ENCODE data around the gene NMT2. TPM values are rescaled to one million over a fixed set of nuclear protein-coding genes. Genes with fewer than 3 reads are reported as not detected.

NMT2 gene
- total RNA-seq, 1 experiment from 2014 or later, result 26.1 TPM

- RAD21 ChIA-PET (ENCODE audit: low non-redundant PET in 1 of 2, low total read pairs in 2 of 2, uncharacterized antibody in 2 of 2, unreplicated experiment in 2 of 2), result no interaction called here
- ATAC-seq (peak; percentile 39; the same call in 1 of the 2 replicates), DNase-seq (ENCODE audit: low read depth, low spot score) (no peak)
- Histone ChIP-seq H4K20me1 (ENCODE audit: insufficient read depth) (no peaks in the 10 kb centered on the region), H3K9ac (ENCODE audit: low read length) (no peak overlapping the region), H3K4me1 (ENCODE audit: control insufficient read depth in 1 of 2, insufficient read depth in 2 of 2, low read length in 2 of 2) (peaks cover 19 to 27% of the 10 kb centered on the region in 2 experiments), H3K4me2 (ENCODE audit: low read length) (peak overlapping the region; percentile 10), H3K4me3 (replicated peaks in 1 of 2; ENCODE audit: low read depth in 1 of 2, low read length in 2 of 2) (no peak overlapping the region), H2AFZ (ENCODE audit: low read depth, low read length, poor library complexity, severe bottlenecking) (no peak overlapping the region), H3K27me3 (ENCODE audit: insufficient read depth, low read length) (no peaks in the 10 kb centered on the region), H3K36me3 (ENCODE audit: control insufficient read depth in 1 of 2, insufficient read depth in 2 of 2, low read length in 2 of 2) (no peaks in the 10 kb centered on the region), H3K79me2 (ENCODE audit: insufficient read depth, low read length) (peaks cover 92% of the 10 kb centered on the region), H3K9me3 (ENCODE audit: control insufficient read depth in 1 of 2, insufficient read depth in 1 of 2, low read depth in 1 of 2, low read length in 2 of 2) (no peaks in the 10 kb centered on the region), H3K27ac (ENCODE audit: low read depth, low read length) (no peak overlapping the region), H3K9me2 (ENCODE audit: insufficient read depth) (no peaks in the 10 kb centered on the region)
- CTCF ChIA-PET, result no interaction called here
- TF ChIP-seq POLR2A (IDR thresholded peaks at IDR 0.05; ENCODE audit: borderline replicate concordance, extremely low read depth, insufficient read depth, insufficient read length) (no peak), ZBTB33 (IDR thresholded peaks at IDR 0.05; ENCODE audit: extremely low read depth, insufficient replicate concordance, low read length) (no peak), FOSL1 (IDR thresholded peaks at IDR 0.05; ENCODE audit: low read depth) (no peak), EZH2 (IDR thresholded peaks at IDR 0.05) (no peak), SP1 (IDR thresholded peaks at IDR 0.05; ENCODE audit: low read depth) (no peak)
- no TSS peak for BruUV-seq (replicated peaks)
- intact Hi-C loops (cut with micrococcal nuclease), result no loop called here
- POLR2A ChIA-PET, result no interaction called here
These were observed 9.5 kb downstream of the NMT2 start for GRCh38 chr10:15158972-15159371.

- ChIA-PET POLR2A (no interaction called here), CTCF (no interaction called here)
- H3K4me1 ChIP-seq (ENCODE audit: control insufficient read depth in 1 of 2, insufficient read depth in 2 of 2, low read length in 2 of 2), result peaks cover 19 to 27% of the 10 kb centered on the region in 2 experiments
- TF ChIP-seq POLR2A (IDR thresholded peaks at IDR 0.05; ENCODE audit: borderline replicate concordance, extremely low read depth, insufficient read depth, insufficient read length), result no peak
- no peak for TF ChIP-seq RAD21 (IDR thresholded peaks at IDR 0.05; ENCODE audit: low read depth)
- no peak for TF ChIP-seq ZNF274 (IDR thresholded peaks at IDR 0.05; ENCODE audit: low read depth, low read length)
- TF ChIP-seq FOSL1 (IDR thresholded peaks at IDR 0.05; ENCODE audit: low read depth), result no peak
- no peak for TF ChIP-seq EZH2 (IDR thresholded peaks at IDR 0.05)
- TF ChIP-seq SIN3A (IDR thresholded peaks at IDR 0.05; ENCODE audit: low read depth), result no peak
- TF ChIP-seq CBX3 (IDR thresholded peaks at IDR 0.05; ENCODE audit: low read depth), result no peak
- TF ChIP-seq CTCF (IDR thresholded peaks at IDR 0.05 in 2 of 3, conservative IDR thresholded peaks at IDR 0.05 in 1 of 3; ENCODE audit: borderline replicate concordance in 1 of 3, insufficient read depth in 1 of 3, low read depth in 2 of 3, low read length in 2 of 3), result no peak
- TF ChIP-seq ZFX (IDR thresholded peaks at IDR 0.05), result no peak
- TF ChIP-seq ELF1 (IDR thresholded peaks at IDR 0.05; ENCODE audit: borderline replicate concordance, low read depth), result no peak
- TF ChIP-seq SP1 (IDR thresholded peaks at IDR 0.05; ENCODE audit: low read depth), result no peak
- no peak for TF ChIP-seq REST (IDR thresholded peaks at IDR 0.05; ENCODE audit: low read depth)
These were observed 10.0 kb downstream of the NMT2 start for GRCh38 chr10:15158448-15158847.

More at GRCh38 chr10:15158448-15158847, 10.0 kb downstream of the NMT2 start:
- RAD21 ChIA-PET (ENCODE audit: low non-redundant PET in 1 of 2, low total read pairs in 2 of 2, uncharacterized antibody in 2 of 2, unreplicated experiment in 2 of 2), result no interaction called here
- Histone ChIP-seq H3K27me3 (ENCODE audit: insufficient read depth, low read length) (no peaks in the 10 kb centered on the region), H3K4me3 (replicated peaks in 1 of 2; ENCODE audit: low read depth in 1 of 2, low read length in 2 of 2) (no peak overlapping the region), H3K4me2 (ENCODE audit: low read length) (peak overlapping the region; percentile 10), H3K9me2 (ENCODE audit: insufficient read depth) (no peaks in the 10 kb centered on the region), H2AFZ (ENCODE audit: low read depth, low read length, poor library complexity, severe bottlenecking) (no peak overlapping the region), H3K9ac (ENCODE audit: low read length) (no peak overlapping the region), H4K20me1 (ENCODE audit: insufficient read depth) (no peaks in the 10 kb centered on the region), H3K36me3 (ENCODE audit: control insufficient read depth in 1 of 2, insufficient read depth in 2 of 2, low read length in 2 of 2) (no peaks in the 10 kb centered on the region), H3K27ac (ENCODE audit: low read depth, low read length) (no peak overlapping the region), H3K79me2 (ENCODE audit: insufficient read depth, low read length) (peaks cover 90% of the 10 kb centered on the region), H3K9me3 (ENCODE audit: control insufficient read depth in 1 of 2, insufficient read depth in 1 of 2, low read depth in 1 of 2, low read length in 2 of 2) (no peaks in the 10 kb centered on the region)
- intact Hi-C loops (cut with micrococcal nuclease), result no loop called here
- no TSS peak for BruUV-seq (replicated peaks)
- ATAC-seq (peak; percentile 33; the same call in 1 of the 2 replicates), DNase-seq (ENCODE audit: low read depth, low spot score) (no peak)
